ENCODE results near the gene ZNF330.

Gene ZNF330

GRCh38 chr4:141233673-141234072, 13.0 kb downstream of the ZNF330 start:
- DNase-seq (ENCODE audit: low spot score) = no peak

- no peak for DNase-seq (ENCODE audit: low spot score)
These were observed 17.5 kb downstream of the ZNF330 start for GRCh38 chr4:141238186-141238585.

- DNase-seq (ENCODE audit: low spot score) = no peak
These were observed 19.6 kb downstream of the ZNF330 start for GRCh38 chr4:141240259-141240658.

- no peak for DNase-seq (ENCODE audit: low spot score)
These were observed 20.0 kb downstream of the ZNF330 start for GRCh38 chr4:141240671-141241070.

GRCh38 chr4:141241986-141242385, 21.3 kb downstream of the ZNF330 start:
- DNase-seq (ENCODE audit: low spot score) = no peak

- DNase-seq (ENCODE audit: low spot score) = no peak
These were observed 23.7 kb downstream of the ZNF330 start for GRCh38 chr4:141244419-141244818.

- no peak for DNase-seq (ENCODE audit: low spot score)
These were observed 25.5 kb downstream of the ZNF330 start for GRCh38 chr4:141246243-141246642.

GRCh38 chr4:141246683-141247429, 26.2 kb downstream of the ZNF330 start:
- no peak for DNase-seq (ENCODE audit: low spot score)

- DNase-seq (ENCODE audit: low spot score) = no peak
These were observed 26.7 kb downstream of the ZNF330 start for GRCh38 chr4:141247430-141247780.

GRCh38 chr4:141248029-141248428, 27.3 kb downstream of the ZNF330 start:
- DNase-seq (ENCODE audit: low spot score) = no peak

- DNase-seq (ENCODE audit: low spot score) = no peak
These were observed 27.8 kb downstream of the ZNF330 start for GRCh38 chr4:141248486-141248885.

- DNase-seq (ENCODE audit: low spot score) = no peak
These were observed 33.6 kb downstream of the ZNF330 start for GRCh38 chr4:141254326-141254725.

GRCh38 chr4:141255016-141255415, 34.3 kb downstream of the ZNF330 start:
- no peak for DNase-seq (ENCODE audit: low spot score)

GRCh38 chr4:141258558-141258957, 37.9 kb downstream of the ZNF330 start:
- no peak for DNase-seq (ENCODE audit: low spot score)

GRCh38 chr4:141275834-141276233, 55.1 kb downstream of the ZNF330 start:
- DNase-seq (ENCODE audit: low spot score) = no peak

GRCh38 chr4:141283152-141283551, 62.5 kb downstream of the ZNF330 start:
- no peak for DNase-seq (ENCODE audit: low spot score)

GRCh38 chr4:141283563-141283962, 62.9 kb downstream of the ZNF330 start:
- DNase-seq (ENCODE audit: low spot score) = no peak
